Trophoblast cell (in vitro differentiated cells and primary cell): Measurements from ENCODE around the gene RBFOX2.
"Not testable (repeated sequence)": the region's sequence is repeated elsewhere in the genome, so short reads cannot be mapped to it uniquely, and the experiment has no call there.

ENCODE experiments used
- DNase-seq, 2 donors: peaks; one replicate each; pipeline ENCODE4 v3.0.0-alpha.2; 2016
- H2AFZ ChIP-seq: 2 replicates; pipeline ENCODE4 v1.6.1; 2013; ENCODE audit warnings: low read length, moderate library complexity, mild to moderate bottlenecking; ENCODE audit not compliant: insufficient read depth, poor library complexity
- H2AK5ac ChIP-seq: 2 replicates; pipeline ENCODE4 v1.6.1; 2013; ENCODE audit warnings: mild to moderate bottlenecking, low read length
- H2BK120ac ChIP-seq: 2 replicates; pipeline ENCODE4 v1.6.1; 2013; ENCODE audit warnings: low read length, mild to moderate bottlenecking, moderate library complexity; ENCODE audit not compliant: insufficient read depth, poor library complexity
- H2BK12ac ChIP-seq: 2 replicates; pipeline ENCODE4 v1.6.1; 2013; ENCODE audit warnings: mild to moderate bottlenecking, low read length, moderate library complexity
- H2BK5ac ChIP-seq: 2 replicates; pipeline ENCODE4 v1.6.1; 2013; ENCODE audit warnings: low read length, low read depth, moderate library complexity, mild to moderate bottlenecking; ENCODE audit not compliant: poor library complexity
- H3K14ac ChIP-seq: 2 replicates; pipeline ENCODE4 v1.6.1; 2013; ENCODE audit warnings: mild to moderate bottlenecking, low read length
- H3K18ac ChIP-seq: 2 replicates; pipeline ENCODE4 v1.6.1; 2013; ENCODE audit warnings: mild to moderate bottlenecking, low read length
- H3K23ac ChIP-seq: 2 replicates; pipeline ENCODE4 v1.6.1; 2013; ENCODE audit warnings: low read length
- H3K27ac ChIP-seq: 2 replicates; pipeline ENCODE4 v1.5.1; 2013; ENCODE audit warnings: low read depth, mild to moderate bottlenecking, inconsistent platforms, low read length, moderate library complexity
- H3K27me3 ChIP-seq: 2 replicates; pipeline ENCODE4 v1.6.1; 2013; ENCODE audit warnings: inconsistent platforms, mild to moderate bottlenecking, low read length, moderate library complexity; ENCODE audit not compliant: insufficient read depth
- H3K36me3 ChIP-seq, 2 experiments: 1 replicate in 1 of 2; 2 replicates in 1 of 2; pipeline ENCODE4 v1.6.1; 2013; ENCODE audit warnings: low read length in 2 of 2, mild to moderate bottlenecking in 2 of 2, moderate library complexity in 1 of 2; ENCODE audit not compliant: insufficient read depth in 2 of 2, control insufficient read depth in 1 of 2
- H3K4ac ChIP-seq: 2 replicates; pipeline ENCODE4 v1.6.1; 2013; ENCODE audit warnings: low read depth, mild to moderate bottlenecking, low read length, moderate library complexity
- H3K4me1 ChIP-seq, 2 experiments: 1 replicate in 1 of 2; 2 replicates in 1 of 2; pipeline ENCODE4 v1.6.1; 2013; ENCODE audit warnings: low read length in 2 of 2, mild to moderate bottlenecking in 2 of 2, moderate library complexity in 1 of 2; ENCODE audit not compliant: insufficient read depth in 2 of 2, control insufficient read depth in 1 of 2
- H3K4me2 ChIP-seq: 2 replicates; pipeline ENCODE4 v1.6.1; 2013; ENCODE audit warnings: inconsistent platforms, mild to moderate bottlenecking, low read length, moderate library complexity
- H3K4me3 ChIP-seq: 2 replicates; pipeline ENCODE4 v1.5.1; 2013; ENCODE audit warnings: mild to moderate bottlenecking, low read depth, low read length, inconsistent platforms
- H3K79me1 ChIP-seq: one replicate; pipeline ENCODE4 v1.6.1; 2013; ENCODE audit warnings: low read length
- H3K79me2 ChIP-seq: 2 replicates; pipeline ENCODE4 v1.6.1; 2013; ENCODE audit warnings: low read length, mild to moderate bottlenecking; ENCODE audit not compliant: control insufficient read depth, insufficient read depth, poor library complexity
- H3K9ac ChIP-seq: 2 replicates; pipeline ENCODE4 v1.6.1; 2013; ENCODE audit warnings: mild to moderate bottlenecking, low read length
- H3K9me3 ChIP-seq: 2 replicates; pipeline ENCODE4 v1.6.1; 2013; ENCODE audit warnings: low read depth, mild to moderate bottlenecking, control low read depth, inconsistent platforms, low read length; ENCODE audit not compliant: insufficient read depth
- H4K12ac ChIP-seq: 2 replicates; pipeline ENCODE4 v1.6.1; 2013; ENCODE audit warnings: low read depth, mild to moderate bottlenecking, low read length, moderate library complexity
- H4K8ac ChIP-seq: 2 replicates; pipeline ENCODE4 v1.6.1; 2013; ENCODE audit warnings: low read depth, mild to moderate bottlenecking, low read length, moderate library complexity
- H4K91ac ChIP-seq: one replicate; pipeline ENCODE4 v1.6.1; 2013; ENCODE audit warnings: low read depth, mild to moderate bottlenecking, low read length, moderate library complexity
- WGBS: extraction: QIAGEN DNeasy Blood & Tissue Kit; methylation state at CpG from one replicate; pipeline ENCODE4 v1.1.7; 2013; ENCODE audit warnings: missing lambda C conversion rate; ENCODE audit not compliant: insufficient read length, insufficient coverage; ENCODE audit errors: extremely low coverage; 5-methylcytosine and 5-hydroxymethylcytosine counted together

Gene RBFOX2

GRCh38 chr22:35806668-35807067, 222.0 kb downstream of the RBFOX2 start:
- H3K79me2 ChIP-seq, H2BK12ac ChIP-seq, H3K9me3 ChIP-seq, H3K4ac ChIP-seq, H3K23ac ChIP-seq, H2AFZ ChIP-seq, H3K27me3 ChIP-seq, H3K14ac ChIP-seq, H4K12ac ChIP-seq, H2AK5ac ChIP-seq, H3K4me3 ChIP-seq, H3K4me1 ChIP-seq, H3K4me2 ChIP-seq, DNase-seq, H2BK5ac ChIP-seq, H3K18ac ChIP-seq, H3K9ac ChIP-seq, H3K27ac ChIP-seq, H4K91ac ChIP-seq, H3K79me1 ChIP-seq, H4K8ac ChIP-seq, H2BK120ac ChIP-seq: not testable (repeated sequence)
- WGBS: no CpG with 5 or more reads among the region's 8 CpGs
- peaks cover 5 to 11% of the 10 kb centered on the region in 2 experiments for H3K36me3 ChIP-seq

- H3K4me2 ChIP-seq: no peak overlapping the region
- no peaks in the 10 kb centered on the region for H3K4me1 ChIP-seq
- no peak overlapping the region for H2BK5ac ChIP-seq
- no peak overlapping the region for H3K4ac ChIP-seq
- no peak overlapping the region for H2AFZ ChIP-seq
- H3K36me3 ChIP-seq: peaks cover 5 to 11% of the 10 kb centered on the region in 2 experiments
- H3K14ac ChIP-seq: no peak overlapping the region
- no peaks in the 10 kb centered on the region for H3K9me3 ChIP-seq
- no peak overlapping the region for H3K27ac ChIP-seq
- no peak overlapping the region for H2AK5ac ChIP-seq
- H3K4me3 ChIP-seq: no peak overlapping the region
- DNase-seq: no peak
- no peaks in the 10 kb centered on the region for H3K79me2 ChIP-seq
- H4K12ac ChIP-seq: no peak overlapping the region
- no peak overlapping the region for H4K91ac ChIP-seq
- no peak overlapping the region for H2BK120ac ChIP-seq
- no peak overlapping the region for H4K8ac ChIP-seq
- H3K79me1 ChIP-seq: no peaks in the 10 kb centered on the region
- no peak overlapping the region for H3K18ac ChIP-seq
- H3K27me3 ChIP-seq: no peaks in the 10 kb centered on the region
- H3K9ac ChIP-seq: no peak overlapping the region
- no peak overlapping the region for H3K23ac ChIP-seq
- WGBS: no CpG with 5 or more reads among the region's 2 CpGs
- H2BK12ac ChIP-seq: no peak overlapping the region
Observed at GRCh38 chr22:35805466-35805865, 223.2 kb downstream of the RBFOX2 start.

- H3K27me3 ChIP-seq: no peaks in the 10 kb centered on the region
- H3K4me1 ChIP-seq: no peaks in the 10 kb centered on the region
- H3K27ac ChIP-seq: no peak overlapping the region
Observed at GRCh38 chr22:35804421-35804820, 224.2 kb downstream of the RBFOX2 start.

GRCh38 chr22:35802885-35803284, 225.7 kb downstream of the RBFOX2 start:
- no CpG with 5 or more reads among the region's 2 CpGs for WGBS
- Histone ChIP-seq H3K4ac (no peak overlapping the region), H2BK12ac (no peak overlapping the region), H3K79me2 (no peaks in the 10 kb centered on the region), H2BK120ac (no peak overlapping the region), H3K18ac (no peak overlapping the region), H2AK5ac (no peak overlapping the region), H3K4me1 (no peaks in the 10 kb centered on the region), H3K4me2 (no peak overlapping the region), H3K9ac (no peak overlapping the region), H3K14ac (no peak overlapping the region), H3K27ac (no peak overlapping the region), H2BK5ac (no peak overlapping the region), H3K9me3 (no peaks in the 10 kb centered on the region), H3K4me3 (no peak overlapping the region), H4K12ac (no peak overlapping the region), H3K79me1 (no peaks in the 10 kb centered on the region), H4K8ac (no peak overlapping the region), H3K36me3 (peaks cover 0 to 2% of the 10 kb centered on the region in 2 experiments), H3K27me3 (no peaks in the 10 kb centered on the region), H2AFZ (no peak overlapping the region), H4K91ac (no peak overlapping the region), H3K23ac (no peak overlapping the region)
- no peak for DNase-seq

More at GRCh38 chr22:35804421-35804820, 224.2 kb downstream of the RBFOX2 start:
- no peak overlapping the region for H2BK5ac ChIP-seq
- no peak overlapping the region for H4K12ac ChIP-seq
- WGBS: no CpG with 5 or more reads among the region's 1 CpG
- H3K18ac ChIP-seq: no peak overlapping the region
- no peak overlapping the region for H2AFZ ChIP-seq
- H3K79me2 ChIP-seq: no peaks in the 10 kb centered on the region
- H3K4me2 ChIP-seq: no peak overlapping the region
- no peak overlapping the region for H2BK12ac ChIP-seq
- H4K91ac ChIP-seq: no peak overlapping the region
- no peak overlapping the region for H3K23ac ChIP-seq
- no peaks in the 10 kb centered on the region for H3K79me1 ChIP-seq
- H3K4ac ChIP-seq: no peak overlapping the region
- no peak overlapping the region for H4K8ac ChIP-seq
- no peak overlapping the region for H3K4me3 ChIP-seq
- H3K14ac ChIP-seq: no peak overlapping the region
- H2BK120ac ChIP-seq: no peak overlapping the region
- no peak overlapping the region for H2AK5ac ChIP-seq
- peaks cover 2 to 7% of the 10 kb centered on the region in 2 experiments for H3K36me3 ChIP-seq
- no peaks in the 10 kb centered on the region for H3K9me3 ChIP-seq
- no peak overlapping the region for H3K9ac ChIP-seq
- DNase-seq: no peak
